ENCODE data around the gene TTYH2. TPM values are rescaled to one million over a fixed set of nuclear protein-coding genes. Genes with fewer than 3 reads are reported as not detected.

Gene TTYH2
- total RNA-seq, 6 experiments from 2014 or later: 0.60 to 1.8 (median 1.3) TPM

DNA sequence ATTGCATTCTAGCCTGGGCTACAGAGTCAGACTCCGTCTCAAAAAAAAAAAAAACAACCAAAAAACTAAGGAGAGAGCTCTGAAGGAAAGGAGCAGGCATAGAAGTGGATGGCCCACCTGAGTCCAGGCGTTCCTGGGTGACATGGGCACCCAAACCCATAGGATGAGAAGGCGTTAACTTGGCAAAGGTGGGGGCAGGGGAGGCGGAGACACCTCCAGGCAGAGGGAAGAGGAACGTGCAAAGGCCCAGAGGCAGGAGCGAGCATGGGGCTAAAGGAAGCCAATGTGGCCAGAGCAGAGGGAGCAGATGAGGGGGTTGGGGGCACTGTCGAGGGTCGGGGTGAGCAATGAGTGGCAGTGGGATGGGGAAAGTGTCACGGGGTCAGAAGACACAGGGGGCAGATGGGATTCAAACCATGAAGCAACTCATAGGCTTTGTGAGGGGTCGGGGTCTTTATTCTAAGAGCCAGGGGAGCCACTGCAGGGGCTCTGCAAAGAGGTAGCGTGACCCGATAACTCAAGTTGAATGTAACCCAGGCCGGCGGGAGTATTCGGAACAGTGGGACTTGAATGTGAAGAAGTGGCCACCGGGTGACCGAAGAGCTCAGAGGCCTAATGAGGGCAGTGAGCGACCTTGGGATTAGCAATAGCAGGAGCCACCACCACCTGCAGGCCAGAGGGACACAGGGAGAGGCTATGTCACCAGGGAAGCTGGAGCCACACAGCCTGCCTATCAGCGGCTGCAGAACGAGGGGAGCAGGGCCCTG is 11.8 kb downstream of the TTYH2 start:
- intact Hi-C loops (cut with DNase I): no loop called here
- Histone ChIP-seq H3K27me3 (no peaks in the 10 kb centered on the region), H3K27ac (no peak overlapping the region), H3K36me3 (no peaks in the 10 kb centered on the region), H3K4me1 (no peaks in the 10 kb centered on the region), H3K4me3 (no peak overlapping the region), H3K9me3 (no peaks in the 10 kb centered on the region)
- 86% methylated on average over 13 of the region's 20 CpGs for WGBS (ENCODE audit: insufficient coverage, low coverage, low lambda C conversion rate, missing lambda C conversion rate)
- TF ChIP-seq, protein P1, sequence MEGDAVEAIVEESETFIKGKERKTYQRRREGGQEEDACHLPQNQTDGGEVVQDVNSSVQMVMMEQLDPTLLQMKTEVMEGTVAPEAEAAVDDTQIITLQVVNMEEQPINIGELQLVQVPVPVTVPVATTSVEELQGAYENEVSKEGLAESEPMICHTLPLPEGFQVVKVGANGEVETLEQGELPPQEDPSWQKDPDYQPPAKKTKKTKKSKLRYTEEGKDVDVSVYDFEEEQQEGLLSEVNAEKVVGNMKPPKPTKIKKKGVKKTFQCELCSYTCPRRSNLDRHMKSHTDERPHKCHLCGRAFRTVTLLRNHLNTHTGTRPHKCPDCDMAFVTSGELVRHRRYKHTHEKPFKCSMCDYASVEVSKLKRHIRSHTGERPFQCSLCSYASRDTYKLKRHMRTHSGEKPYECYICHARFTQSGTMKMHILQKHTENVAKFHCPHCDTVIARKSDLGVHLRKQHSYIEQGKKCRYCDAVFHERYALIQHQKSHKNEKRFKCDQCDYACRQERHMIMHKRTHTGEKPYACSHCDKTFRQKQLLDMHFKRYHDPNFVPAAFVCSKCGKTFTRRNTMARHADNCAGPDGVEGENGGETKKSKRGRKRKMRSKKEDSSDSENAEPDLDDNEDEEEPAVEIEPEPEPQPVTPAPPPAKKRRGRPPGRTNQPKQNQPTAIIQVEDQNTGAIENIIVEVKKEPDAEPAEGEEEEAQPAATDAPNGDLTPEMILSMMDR (IDR thresholded peaks at IDR 0.05): no peak
- no peak for TF ChIP-seq POLR2A (IDR thresholded peaks at IDR 0.05)
- no peak for ATAC-seq
- DNase-seq: no peak

DNA sequence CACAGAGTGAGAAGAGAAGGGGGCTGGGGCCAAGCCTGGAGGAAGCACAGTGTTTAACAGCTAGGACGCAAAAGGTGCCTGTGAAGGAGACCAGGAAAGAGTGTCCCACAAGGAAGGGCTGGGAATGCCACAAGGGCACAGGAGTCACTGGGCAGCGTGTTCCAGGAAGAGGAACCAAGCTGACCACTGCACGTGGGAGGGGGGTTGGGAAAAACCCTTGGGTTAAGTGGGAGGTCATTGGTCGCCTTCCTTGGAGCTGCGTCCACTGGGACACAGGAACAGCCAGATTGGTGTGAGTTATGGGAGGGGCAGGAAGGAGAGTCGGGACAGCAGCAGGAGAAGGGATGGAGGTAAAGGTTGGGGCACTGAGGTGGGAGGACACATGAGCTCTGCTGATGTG is 12.9 kb downstream of the TTYH2 start:
- Histone ChIP-seq H3K27ac (no peak overlapping the region), H3K36me3 (no peaks in the 10 kb centered on the region), H3K4me1 (no peaks in the 10 kb centered on the region), H3K9me3 (no peaks in the 10 kb centered on the region), H3K27me3 (no peaks in the 10 kb centered on the region), H3K4me3 (no peak overlapping the region)
- TF ChIP-seq, protein P1 (IDR thresholded peaks at IDR 0.05): no peak
- TF ChIP-seq POLR2A (IDR thresholded peaks at IDR 0.05): no peak
- DNase-seq: no peak
- ATAC-seq: no peak
- intact Hi-C loops (cut with DNase I): no loop called here
- WGBS (ENCODE audit: insufficient coverage, low coverage, low lambda C conversion rate, missing lambda C conversion rate): 39% methylated on average over 3 of the region's 6 CpGs

DNA sequence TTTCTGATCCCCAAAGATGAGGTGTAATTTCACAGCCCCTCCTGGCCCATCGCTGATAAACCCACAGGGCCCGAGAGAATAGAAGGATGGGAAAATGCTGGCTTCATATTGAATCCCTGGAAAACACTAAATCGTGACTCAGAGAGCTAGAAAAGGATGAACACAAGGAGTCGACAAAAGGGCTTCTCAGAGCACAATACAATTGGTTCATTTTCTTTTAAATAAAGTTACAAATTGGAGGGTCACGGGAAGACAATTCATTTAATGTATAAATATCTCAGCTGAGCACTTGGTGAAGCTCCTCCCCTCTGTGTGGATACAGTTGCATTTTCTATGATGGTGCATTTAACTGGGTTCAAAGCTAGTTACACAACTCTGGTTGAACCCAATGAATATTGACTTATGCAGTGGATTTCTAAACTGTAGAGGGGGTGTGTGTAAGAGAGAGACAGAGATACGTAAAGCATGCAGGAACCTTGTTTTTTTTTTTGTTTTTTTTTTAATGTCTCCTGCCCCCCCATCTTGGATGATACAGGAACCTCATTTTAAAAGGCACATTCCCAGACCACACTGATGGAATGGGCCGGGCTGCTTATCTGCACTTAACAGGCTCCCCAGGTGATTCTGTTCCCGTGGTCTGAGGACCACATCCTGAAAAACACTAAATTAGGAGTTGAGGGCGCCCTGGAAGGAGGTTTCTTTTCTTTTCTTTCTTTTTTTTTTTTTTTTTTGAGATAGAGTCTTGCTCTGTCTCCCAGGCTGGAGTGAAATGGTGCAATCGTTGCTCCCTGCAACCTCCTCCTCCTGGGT is 14.1 kb downstream of the TTYH2 start:
- DNase-seq (no peak), ATAC-seq (no peak)
- intact Hi-C loops (cut with DNase I): no loop called here
- WGBS (ENCODE audit: insufficient coverage, low coverage, low lambda C conversion rate, missing lambda C conversion rate): 64% methylated on average over 10 of the region's 10 CpGs
- Histone ChIP-seq H3K4me3 (no peak overlapping the region), H3K27ac (no peak overlapping the region), H3K4me1 (no peaks in the 10 kb centered on the region), H3K9me3 (no peaks in the 10 kb centered on the region), H3K36me3 (no peaks in the 10 kb centered on the region), H3K27me3 (no peaks in the 10 kb centered on the region)
- TF ChIP-seq, protein P1 (IDR thresholded peaks at IDR 0.05): no peak
- TF ChIP-seq POLR2A (IDR thresholded peaks at IDR 0.05): no peak

DNA sequence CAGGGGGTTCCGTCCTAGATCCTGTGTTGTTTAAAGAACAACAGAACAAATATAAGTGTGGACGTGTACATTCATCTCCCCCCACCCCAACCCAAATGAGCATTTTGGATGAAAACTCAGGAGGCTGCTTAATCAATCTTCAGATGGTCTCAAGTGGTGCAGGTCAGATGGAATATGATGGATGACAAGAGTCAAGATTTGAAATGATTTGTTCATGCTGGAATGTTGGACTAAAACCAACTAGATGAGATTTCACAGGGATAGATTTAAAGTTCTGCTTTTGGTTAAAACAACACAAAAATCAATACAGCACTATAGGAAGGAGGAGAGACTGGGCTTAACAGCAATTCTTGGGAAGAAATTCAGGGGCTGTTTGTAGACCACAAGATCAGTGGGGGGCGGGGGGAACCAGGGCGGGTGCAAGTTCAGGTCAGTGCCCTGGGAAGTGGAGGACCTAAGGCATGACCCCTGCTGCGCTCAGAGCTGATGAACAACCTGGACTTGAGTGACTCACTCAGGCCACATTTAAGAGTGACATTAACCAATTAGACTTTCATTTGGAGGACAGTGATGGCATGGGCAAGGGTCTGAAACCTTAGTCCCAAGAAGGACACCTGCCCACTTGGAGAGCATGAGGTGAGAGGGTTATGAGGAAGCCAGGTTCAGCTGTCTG is 15.1 kb downstream of the TTYH2 start:
- Histone ChIP-seq H3K27ac (no peak overlapping the region), H3K36me3 (no peaks in the 10 kb centered on the region), H3K9me3 (no peaks in the 10 kb centered on the region), H3K4me3 (no peak overlapping the region), H3K4me1 (no peaks in the 10 kb centered on the region), H3K27me3 (no peaks in the 10 kb centered on the region)
- intact Hi-C loops (cut with DNase I): no loop called here
- ATAC-seq (no peak), DNase-seq (no peak)
- whole genome bisulfite sequencing (ENCODE audit: insufficient coverage, low coverage, low lambda C conversion rate, missing lambda C conversion rate): 53% methylated on average over 4 of the region's 5 CpGs
- TF ChIP-seq POLR2A (IDR thresholded peaks at IDR 0.05): no peak
- TF ChIP-seq, protein P1 (IDR thresholded peaks at IDR 0.05): no peak

Measured in right lobe of liver (tissue), 6 donors.